ENCODE results near the gene HP1BP3.

DNA sequence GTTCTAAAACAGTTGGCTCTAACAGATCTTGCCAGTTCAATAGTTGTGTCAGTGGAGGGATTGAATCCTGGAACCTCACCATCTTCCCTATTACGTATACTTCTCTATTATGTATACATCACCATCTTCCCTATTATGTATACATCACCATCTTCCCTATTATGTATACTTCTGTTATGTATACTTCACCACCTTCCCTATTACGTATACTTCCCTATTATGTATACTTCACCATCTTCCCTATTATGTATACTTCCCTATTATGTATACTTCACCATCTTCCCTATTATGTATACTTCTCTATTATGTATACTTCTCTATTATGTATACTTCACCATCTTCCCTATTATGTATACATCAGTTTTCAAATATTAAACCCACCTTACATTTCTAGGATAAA lies 34.4 kb upstream of the HP1BP3 start:
- no peak for TF ChIP-seq EZH2 (IDR thresholded peaks at IDR 0.05; ENCODE audit: borderline replicate concordance)
- TF ChIP-seq, protein P1, sequence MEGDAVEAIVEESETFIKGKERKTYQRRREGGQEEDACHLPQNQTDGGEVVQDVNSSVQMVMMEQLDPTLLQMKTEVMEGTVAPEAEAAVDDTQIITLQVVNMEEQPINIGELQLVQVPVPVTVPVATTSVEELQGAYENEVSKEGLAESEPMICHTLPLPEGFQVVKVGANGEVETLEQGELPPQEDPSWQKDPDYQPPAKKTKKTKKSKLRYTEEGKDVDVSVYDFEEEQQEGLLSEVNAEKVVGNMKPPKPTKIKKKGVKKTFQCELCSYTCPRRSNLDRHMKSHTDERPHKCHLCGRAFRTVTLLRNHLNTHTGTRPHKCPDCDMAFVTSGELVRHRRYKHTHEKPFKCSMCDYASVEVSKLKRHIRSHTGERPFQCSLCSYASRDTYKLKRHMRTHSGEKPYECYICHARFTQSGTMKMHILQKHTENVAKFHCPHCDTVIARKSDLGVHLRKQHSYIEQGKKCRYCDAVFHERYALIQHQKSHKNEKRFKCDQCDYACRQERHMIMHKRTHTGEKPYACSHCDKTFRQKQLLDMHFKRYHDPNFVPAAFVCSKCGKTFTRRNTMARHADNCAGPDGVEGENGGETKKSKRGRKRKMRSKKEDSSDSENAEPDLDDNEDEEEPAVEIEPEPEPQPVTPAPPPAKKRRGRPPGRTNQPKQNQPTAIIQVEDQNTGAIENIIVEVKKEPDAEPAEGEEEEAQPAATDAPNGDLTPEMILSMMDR (IDR thresholded peaks at IDR 0.05; ENCODE audit: poor library complexity): no peak

All from hepatocyte (in vitro differentiated cells).